Vagina (tissue), 2 donors: ENCODE measurements around the gene SH3RF1. TPM values are rescaled to one million over a fixed set of nuclear protein-coding genes. Genes with fewer than 3 reads are reported as not detected.

Source experiments
- DNase-seq, 2 donors: peaks; one replicate each; pipeline ENCODE4 v3.0.0-alpha.2; 2017; ENCODE audit errors: extremely low spot score in 2 of 2
- H3K27ac ChIP-seq: fragments of 200-600 bp; sonication (generic); one replicate; pipeline ENCODE4 v1.5.1; 2019
- H3K27me3 ChIP-seq: fragments of 200-600 bp; sonication (generic); one replicate; pipeline ENCODE4 v1.5.1; 2019
- H3K36me3 ChIP-seq, 2 donors: fragments of 200-600 bp; sonication (generic); one replicate each; pipeline ENCODE4 v1.5.1; 2017 to 2019
- H3K4me1 ChIP-seq: fragments of 200-600 bp; sonication (generic); one replicate; pipeline ENCODE4 v1.5.1; 2019
- H3K4me3 ChIP-seq, 2 donors: fragments of 200-600 bp; sonication (generic); 1 replicate in 1 of 2; 2 replicates in 1 of 2; pipeline ENCODE4 v1.5.1; 2016 to 2019
- H3K9me3 ChIP-seq: fragments of 200-600 bp; sonication (generic); one replicate; pipeline ENCODE4 v1.5.1; 2019
- POLR2A ChIP-seq, 2 donors: fragments of 450-650 bp; IDR thresholded peaks; one replicate each; pipeline ENCODE4 v1.6.1; 2017; ENCODE audit warnings: antibody characterized with exemption in 2 of 2, mild to moderate bottlenecking in 2 of 2, moderate library complexity in 2 of 2
- POLR2AphosphoS5 ChIP-seq, 2 donors: sonication (generic); formaldehyde crosslinking; IDR thresholded peaks; one replicate each; pipeline ENCODE4 v1.9.0; 2017; ENCODE audit warnings: antibody characterized with exemption in 2 of 2, mild to moderate bottlenecking in 2 of 2, low read depth in 1 of 2; ENCODE audit not compliant: insufficient read depth in 1 of 2
- intact Hi-C: fragments of 100-400 bp; cut with DNase I; formaldehyde crosslinking; loops from one replicate; pipeline ENCODE4 v1.15.1; 2023
- total RNA-seq: library from RNA; depleted of rRNA; stranded (reverse); fragments of >200 nt; gene quantifications from one replicate; pipeline ENCODE4 v1.2.3, GENCODE V29; 2016
- TF ChIP-seq, protein P1 (sequence below), 3 experiments: fragments of 450-650 bp in 2 of 3; fragments of 200-600 bp in 1 of 3; sonication (generic) in 1 of 3; IDR thresholded peaks; one replicate each; pipeline ENCODE4 v1.5.1; 2017 to 2019; ENCODE audit warnings: antibody characterized with exemption in 3 of 3, mild to moderate bottlenecking in 2 of 3, moderate library complexity in 2 of 3

The SH3RF1 gene
- total RNA-seq, 1 donor from 2014 or later = 16.0 TPM

DNA sequence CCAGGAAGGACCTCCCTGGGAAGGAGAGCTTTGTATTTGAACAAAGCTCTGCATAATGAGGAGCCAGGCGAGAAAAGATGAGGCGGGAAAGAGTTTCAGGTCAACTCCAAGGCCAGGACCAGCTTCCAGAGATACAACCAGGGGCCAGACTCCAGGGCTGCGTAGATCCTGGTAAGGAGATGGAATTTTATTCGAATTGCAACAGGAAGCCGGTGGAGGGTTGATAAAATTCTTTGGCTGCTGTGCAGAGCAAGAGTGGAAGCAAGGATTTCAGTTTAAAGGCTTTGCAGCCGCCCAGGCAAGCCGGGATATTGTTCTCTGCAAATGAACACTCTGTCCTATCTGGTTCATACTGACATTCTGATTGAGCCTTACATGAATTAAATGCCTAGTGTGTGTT, 220.5 kb downstream of the SH3RF1 start:
- H3K4me3 ChIP-seq = no peak overlapping the region
- H3K27ac ChIP-seq = peak overlapping the region; percentile 23
- peaks cover 21% of the 10 kb centered on the region for H3K4me1 ChIP-seq
- no peaks in the 10 kb centered on the region for H3K9me3 ChIP-seq
- H3K27me3 ChIP-seq = no peaks in the 10 kb centered on the region
- intact Hi-C loops = no loop called here
- TF ChIP-seq, protein P1, sequence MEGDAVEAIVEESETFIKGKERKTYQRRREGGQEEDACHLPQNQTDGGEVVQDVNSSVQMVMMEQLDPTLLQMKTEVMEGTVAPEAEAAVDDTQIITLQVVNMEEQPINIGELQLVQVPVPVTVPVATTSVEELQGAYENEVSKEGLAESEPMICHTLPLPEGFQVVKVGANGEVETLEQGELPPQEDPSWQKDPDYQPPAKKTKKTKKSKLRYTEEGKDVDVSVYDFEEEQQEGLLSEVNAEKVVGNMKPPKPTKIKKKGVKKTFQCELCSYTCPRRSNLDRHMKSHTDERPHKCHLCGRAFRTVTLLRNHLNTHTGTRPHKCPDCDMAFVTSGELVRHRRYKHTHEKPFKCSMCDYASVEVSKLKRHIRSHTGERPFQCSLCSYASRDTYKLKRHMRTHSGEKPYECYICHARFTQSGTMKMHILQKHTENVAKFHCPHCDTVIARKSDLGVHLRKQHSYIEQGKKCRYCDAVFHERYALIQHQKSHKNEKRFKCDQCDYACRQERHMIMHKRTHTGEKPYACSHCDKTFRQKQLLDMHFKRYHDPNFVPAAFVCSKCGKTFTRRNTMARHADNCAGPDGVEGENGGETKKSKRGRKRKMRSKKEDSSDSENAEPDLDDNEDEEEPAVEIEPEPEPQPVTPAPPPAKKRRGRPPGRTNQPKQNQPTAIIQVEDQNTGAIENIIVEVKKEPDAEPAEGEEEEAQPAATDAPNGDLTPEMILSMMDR (IDR thresholded peaks at IDR 0.05) = no peak
- TF ChIP-seq POLR2AphosphoS5 (IDR thresholded peaks at IDR 0.05; ENCODE audit: insufficient read depth in 1 of 2, low read depth in 1 of 2) (no peak), POLR2A (IDR thresholded peaks at IDR 0.05) (no peak)
- no peaks in the 10 kb centered on the region for H3K36me3 ChIP-seq
- DNase-seq = no peak

DNA sequence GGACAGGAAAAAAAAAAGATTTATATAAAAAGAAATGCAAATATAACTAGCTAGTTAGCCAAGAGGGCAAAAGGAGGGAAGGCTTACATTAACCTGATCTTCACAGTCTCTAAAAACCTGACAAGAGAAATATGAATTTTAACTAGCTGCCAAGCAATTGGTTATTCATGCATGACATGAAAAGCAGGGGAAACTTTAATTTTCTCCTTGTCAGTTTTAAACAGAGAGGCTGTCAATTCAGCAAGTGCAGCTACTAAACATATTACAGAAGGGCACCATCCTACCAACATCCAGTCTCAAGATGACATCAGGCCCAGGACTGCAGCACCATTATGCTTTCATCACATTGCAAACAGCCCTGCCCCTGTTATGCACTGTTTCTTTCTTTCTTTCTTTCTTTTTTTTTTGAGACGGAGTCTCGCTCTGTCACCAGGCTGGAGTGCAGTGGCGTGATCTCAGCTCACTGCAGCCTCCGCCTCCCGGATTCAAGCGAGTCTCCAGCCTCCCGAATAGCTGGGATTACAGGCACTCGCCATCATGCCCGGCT, 221.8 kb downstream of the SH3RF1 start:
- H3K4me3 ChIP-seq = no peak overlapping the region
- H3K9me3 ChIP-seq = no peaks in the 10 kb centered on the region
- no peak overlapping the region for H3K27ac ChIP-seq
- intact Hi-C loops = no loop called here
- peaks cover 21% of the 10 kb centered on the region for H3K4me1 ChIP-seq
- no peak for TF ChIP-seq POLR2AphosphoS5 (IDR thresholded peaks at IDR 0.05; ENCODE audit: insufficient read depth in 1 of 2, low read depth in 1 of 2)
- TF ChIP-seq, protein P1 (IDR thresholded peaks at IDR 0.05) = no peak
- no peak for TF ChIP-seq POLR2A (IDR thresholded peaks at IDR 0.05)
- no peak for DNase-seq
- no peaks in the 10 kb centered on the region for H3K27me3 ChIP-seq
- no peaks in the 10 kb centered on the region for H3K36me3 ChIP-seq

DNA sequence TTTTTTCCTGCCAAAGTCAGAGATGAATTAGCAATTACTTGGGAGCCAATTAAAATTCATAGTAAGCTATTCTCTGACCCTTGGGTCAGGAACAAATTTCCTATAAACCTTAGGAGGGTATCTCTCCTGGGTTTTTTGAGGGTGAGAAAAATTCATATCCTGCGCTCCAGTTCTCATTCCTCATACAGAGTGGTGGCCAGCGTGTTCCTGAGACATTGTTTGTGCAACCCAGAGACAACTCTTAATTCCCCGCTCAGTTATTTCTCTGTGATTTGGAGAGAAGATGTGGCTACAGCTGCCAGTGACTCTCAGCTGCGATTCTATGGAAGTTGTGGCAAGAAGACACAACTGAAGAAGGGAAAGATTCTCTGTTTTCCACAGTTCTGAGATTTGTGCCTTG, 222.8 kb downstream of the SH3RF1 start:
- no peak for DNase-seq
- H3K9me3 ChIP-seq = no peaks in the 10 kb centered on the region
- no peaks in the 10 kb centered on the region for H3K27me3 ChIP-seq
- H3K36me3 ChIP-seq = no peaks in the 10 kb centered on the region
- intact Hi-C loops = no loop called here
- TF ChIP-seq, protein P1 (IDR thresholded peaks at IDR 0.05) = no peak
- H3K4me3 ChIP-seq = no peak overlapping the region
- H3K4me1 ChIP-seq = peaks cover 21% of the 10 kb centered on the region
- H3K27ac ChIP-seq = no peak overlapping the region

DNA sequence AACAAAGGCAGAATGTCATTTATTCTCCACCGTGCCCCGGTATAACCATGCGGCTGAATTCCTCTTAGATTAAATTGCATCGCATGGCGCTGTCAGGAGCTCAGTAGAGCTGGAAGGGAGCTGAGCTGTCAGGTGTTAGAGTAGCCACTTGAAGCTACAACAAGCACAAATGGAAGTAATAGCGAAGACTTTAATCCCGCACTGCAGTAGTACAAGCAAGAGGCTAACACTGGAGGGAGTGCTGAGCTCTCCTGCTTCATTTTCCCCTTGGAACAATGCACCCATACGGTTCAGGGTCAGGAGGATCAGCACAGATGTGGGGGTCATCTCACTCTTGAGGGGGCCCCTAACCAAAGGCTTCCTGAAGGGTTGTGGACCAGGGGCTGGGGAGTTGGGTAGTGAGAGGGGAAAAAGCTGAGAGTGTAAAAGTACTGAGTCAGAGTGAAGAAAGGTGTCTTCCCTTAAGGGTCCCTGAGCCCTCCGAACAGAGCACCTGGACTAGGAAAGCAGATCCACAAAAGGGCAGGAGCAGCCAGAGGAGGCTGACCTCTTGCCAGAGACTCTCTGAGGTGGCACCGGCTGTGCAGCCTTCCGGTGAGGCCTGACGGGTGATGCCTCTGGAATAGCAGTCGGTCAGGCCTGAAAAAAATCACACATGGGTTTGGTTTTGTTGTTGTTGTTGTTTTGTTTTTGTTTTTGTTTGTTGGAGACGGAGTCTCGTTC, 224.7 kb downstream of the SH3RF1 start:
- H3K9me3 ChIP-seq = no peaks in the 10 kb centered on the region
- H3K4me3 ChIP-seq = no peak overlapping the region
- H3K27me3 ChIP-seq = no peaks in the 10 kb centered on the region
- H3K4me1 ChIP-seq = peaks cover 12% of the 10 kb centered on the region
- H3K27ac ChIP-seq = no peak overlapping the region
- DNase-seq = no peak
- intact Hi-C loops = no loop called here
- no peaks in the 10 kb centered on the region for H3K36me3 ChIP-seq
- TF ChIP-seq, protein P1 (IDR thresholded peaks at IDR 0.05) = no peak
- no peak for TF ChIP-seq POLR2A (IDR thresholded peaks at IDR 0.05)
- TF ChIP-seq POLR2AphosphoS5 (IDR thresholded peaks at IDR 0.05; ENCODE audit: insufficient read depth in 1 of 2, low read depth in 1 of 2) = no peak

DNA sequence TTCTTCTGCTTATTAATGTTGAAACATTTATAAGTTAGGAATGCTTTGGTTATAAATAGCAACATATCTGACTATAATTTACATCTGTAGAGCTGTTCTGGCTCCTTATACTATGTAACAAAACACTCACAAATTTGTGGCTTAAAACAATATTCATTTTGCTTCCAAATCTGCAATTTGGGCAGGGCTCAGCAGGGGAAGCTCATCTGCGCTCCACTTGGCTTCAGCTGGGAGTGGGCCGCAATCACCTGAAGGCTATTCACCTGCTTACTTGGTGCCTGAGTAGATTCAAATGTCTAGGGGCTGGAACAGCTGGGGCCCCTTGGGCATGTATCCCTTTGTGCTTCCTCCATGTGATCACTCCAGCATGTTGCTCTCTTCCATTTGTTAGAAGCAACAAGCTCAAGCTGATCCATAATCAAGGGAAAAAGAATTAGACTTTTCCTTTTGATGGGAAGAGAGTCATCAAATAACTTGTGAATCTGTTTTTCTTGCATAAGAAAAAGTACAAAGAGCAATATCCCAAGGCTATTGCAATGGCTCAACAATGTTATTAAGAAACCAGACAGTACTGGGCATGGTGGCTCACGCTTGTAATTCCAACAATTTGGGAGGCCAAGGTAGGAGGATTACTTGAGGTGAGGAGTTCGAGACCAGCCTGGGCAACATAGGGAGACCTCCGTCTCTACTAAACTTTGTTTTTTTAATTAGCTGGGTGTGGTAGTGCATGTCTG, 225.9 kb downstream of the SH3RF1 start:
- Histone ChIP-seq H3K9me3 (no peaks in the 10 kb centered on the region), H3K36me3 (no peaks in the 10 kb centered on the region), H3K27ac (no peak overlapping the region), H3K27me3 (no peaks in the 10 kb centered on the region), H3K4me1 (peaks cover under 1% of the 10 kb centered on the region), H3K4me3 (no peak overlapping the region)
- DNase-seq = no peak
- intact Hi-C loops = no loop called here
- TF ChIP-seq, protein P1 (IDR thresholded peaks at IDR 0.05) = no peak
- no peak for TF ChIP-seq POLR2AphosphoS5 (IDR thresholded peaks at IDR 0.05; ENCODE audit: insufficient read depth in 1 of 2, low read depth in 1 of 2)
- TF ChIP-seq POLR2A (IDR thresholded peaks at IDR 0.05) = no peak
